ENCODE data around the gene SLC5A1.

Gene SLC5A1

GRCh38 chr22:32050678-32051515 is 7.8 kb downstream of the SLC5A1 start:
- H3K4me3 ChIP-seq (ENCODE audit: low read depth, low read length), result no peak overlapping the region

- H3K4me3 ChIP-seq (ENCODE audit: low read depth, low read length), result no peak overlapping the region
Measured at GRCh38 chr22:32052244-32052643, 9.2 kb downstream of the SLC5A1 start.

- H3K4me3 ChIP-seq (ENCODE audit: low read depth, low read length), result no peak overlapping the region
Measured at GRCh38 chr22:32052936-32053791, 10.1 kb downstream of the SLC5A1 start.

- H3K4me3 ChIP-seq (ENCODE audit: low read depth, low read length), result no peak overlapping the region
Measured at GRCh38 chr22:32055069-32055468, 12.0 kb downstream of the SLC5A1 start.

GRCh38 chr22:32058656-32059260 is 15.7 kb downstream of the SLC5A1 start:
- H3K4me3 ChIP-seq (ENCODE audit: low read depth, low read length), result no peak overlapping the region

GRCh38 chr22:32059426-32059825 is 16.4 kb downstream of the SLC5A1 start:
- H3K4me3 ChIP-seq (ENCODE audit: low read depth, low read length), result no peak overlapping the region

GRCh38 chr22:32063701-32064100 is 20.6 kb downstream of the SLC5A1 start:
- no peak overlapping the region for H3K4me3 ChIP-seq (ENCODE audit: low read depth, low read length)

DNA sequence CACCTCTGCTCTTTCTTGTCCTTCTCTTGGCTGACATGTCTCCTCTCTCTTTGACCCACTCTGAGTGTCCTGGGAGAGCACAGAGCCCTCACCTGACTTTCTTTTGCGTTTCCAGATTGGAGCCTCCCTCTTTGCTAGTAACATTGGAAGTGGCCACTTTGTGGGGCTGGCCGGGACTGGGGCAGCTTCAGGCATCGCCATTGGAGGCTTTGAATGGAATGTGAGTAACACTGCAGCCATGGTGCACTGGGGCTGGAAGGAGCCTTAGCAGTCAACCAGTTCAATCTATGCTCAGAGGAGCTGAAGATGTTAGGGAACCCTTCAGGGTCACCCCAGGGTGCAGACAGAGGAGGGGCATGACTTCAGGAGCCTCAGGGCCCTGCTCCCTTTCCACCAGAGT is 23.8 kb downstream of the SLC5A1 start:
- H3K4me3 ChIP-seq (ENCODE audit: low read depth, low read length), result no peak overlapping the region

GRCh38 chr22:32067613-32068012 is 24.6 kb downstream of the SLC5A1 start:
- H3K4me3 ChIP-seq (ENCODE audit: low read depth, low read length), result no peak overlapping the region

GRCh38 chr22:32069579-32070372 is 26.7 kb downstream of the SLC5A1 start:
- no peak overlapping the region for H3K4me3 ChIP-seq (ENCODE audit: low read depth, low read length)

- H3K4me3 ChIP-seq (ENCODE audit: low read depth, low read length), result no peak overlapping the region
Measured at GRCh38 chr22:32073262-32073661, 30.2 kb downstream of the SLC5A1 start.

DNA sequence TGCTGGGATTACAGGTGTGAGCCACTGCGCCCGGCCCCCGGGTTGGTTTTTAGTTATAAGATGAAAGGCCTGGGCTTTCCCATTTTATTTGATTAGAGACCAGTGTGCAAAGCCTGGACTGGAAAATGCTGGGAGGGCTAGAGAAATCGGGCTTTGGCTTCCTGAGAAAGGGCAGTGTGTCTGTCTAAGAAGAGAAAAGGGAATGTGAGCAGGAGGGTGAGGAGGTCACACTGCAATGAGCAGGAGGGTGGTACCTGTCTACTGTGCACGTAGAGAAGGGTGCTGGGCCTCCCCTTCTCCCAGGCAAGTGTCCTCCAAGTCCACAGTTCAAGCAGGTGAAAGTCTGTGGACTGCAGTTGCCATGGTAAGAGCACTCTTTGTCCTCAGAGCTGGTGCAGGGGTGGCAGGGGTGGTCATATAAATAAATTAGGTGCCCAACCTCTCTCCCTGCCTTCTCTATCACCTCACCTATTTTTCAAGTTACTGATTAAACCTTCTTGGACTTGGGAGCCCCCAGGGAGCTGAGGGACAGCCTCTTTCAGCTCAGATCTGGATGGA is 30.8 kb downstream of the SLC5A1 start:
- H3K4me3 ChIP-seq (ENCODE audit: low read depth, low read length), result no peak overlapping the region

GRCh38 chr22:32075997-32076760 is 33.1 kb downstream of the SLC5A1 start:
- H3K4me3 ChIP-seq (ENCODE audit: low read depth, low read length), result no peak overlapping the region

DNA sequence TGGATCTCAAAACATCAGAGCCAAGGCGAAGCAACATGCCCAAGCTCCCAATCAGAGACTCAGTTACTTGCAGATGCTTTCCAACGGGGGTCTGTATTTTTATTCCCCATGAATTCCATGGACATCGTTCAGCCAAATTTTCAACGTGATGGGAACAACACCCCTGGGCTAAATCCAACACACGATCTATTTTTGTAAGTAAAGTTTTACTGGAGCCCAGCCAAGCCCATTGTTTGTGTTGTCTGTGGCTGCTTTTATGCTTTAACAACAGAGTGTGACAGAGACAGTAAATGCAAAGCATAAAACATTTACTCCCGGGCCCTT is 33.7 kb downstream of the SLC5A1 start:
- no peak overlapping the region for H3K4me3 ChIP-seq (ENCODE audit: low read depth, low read length)

DNA sequence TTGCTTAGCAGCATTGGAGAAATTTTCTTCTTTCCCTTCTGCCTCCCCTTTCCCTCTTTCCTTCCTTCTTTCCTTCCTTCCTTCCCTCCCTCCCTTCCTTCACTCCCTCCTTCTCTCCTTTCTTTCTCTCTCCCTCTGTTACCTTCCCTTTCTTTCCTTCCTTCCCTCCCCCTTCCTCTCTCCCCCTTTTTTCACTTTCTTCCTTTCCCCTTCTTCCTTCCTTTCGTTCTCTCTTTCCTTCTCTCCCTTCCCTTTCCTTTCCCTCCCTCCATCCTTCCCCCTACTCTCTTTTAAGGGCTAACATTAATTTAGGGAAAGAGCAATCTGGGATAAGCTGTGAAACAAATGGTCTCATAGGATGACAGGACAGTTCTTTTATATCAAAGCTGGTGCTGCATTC is 34.1 kb downstream of the SLC5A1 start:
- no peak overlapping the region for H3K4me3 ChIP-seq (ENCODE audit: low read depth, low read length)

GRCh38 chr22:32079130-32080089 is 36.3 kb downstream of the SLC5A1 start:
- no peak overlapping the region for H3K4me3 ChIP-seq (ENCODE audit: low read depth, low read length)

- H3K4me3 ChIP-seq (ENCODE audit: low read depth, low read length), result no peak overlapping the region
Measured at GRCh38 chr22:32080904-32081303, 37.8 kb downstream of the SLC5A1 start.

DNA sequence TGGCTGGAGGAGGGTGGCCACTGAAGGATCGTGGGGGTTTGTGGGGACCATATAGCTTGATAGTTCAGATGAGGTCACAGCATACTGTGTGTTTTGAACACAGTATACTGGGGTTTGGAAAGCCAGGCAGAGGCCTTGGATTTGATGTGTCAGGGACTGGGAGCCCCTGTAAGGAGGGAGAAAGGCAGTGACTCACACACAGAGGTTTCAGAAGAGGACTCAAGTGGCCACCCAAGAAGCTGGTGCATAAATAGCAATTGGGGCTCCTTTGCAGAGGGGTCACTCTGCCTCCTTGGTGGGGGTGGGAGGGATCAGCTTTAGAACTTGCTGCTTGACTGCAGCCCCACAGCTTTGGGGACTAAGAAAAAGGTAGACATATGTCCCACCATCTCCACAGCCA is 39.3 kb downstream of the SLC5A1 start:
- H3K4me3 ChIP-seq (ENCODE audit: low read depth, low read length), result no peak overlapping the region

DNA sequence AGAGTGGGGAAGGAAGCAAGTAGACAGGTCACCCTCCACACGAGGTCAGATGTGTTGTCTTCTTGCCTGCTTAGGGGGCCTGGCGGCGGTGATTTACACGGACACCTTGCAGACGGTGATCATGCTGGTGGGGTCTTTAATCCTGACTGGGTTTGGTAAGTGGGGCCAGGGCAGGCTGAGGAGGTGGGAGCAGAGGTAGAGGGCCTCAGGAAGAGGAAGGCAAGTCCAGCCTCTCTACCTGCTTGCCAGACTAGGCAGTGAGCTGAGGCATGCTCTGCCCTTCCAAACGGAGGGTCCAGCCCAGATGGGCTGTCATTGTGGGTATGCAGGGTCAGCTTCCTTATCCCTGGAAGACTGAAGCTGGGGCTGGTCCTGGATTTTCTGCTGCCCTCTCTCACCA is 39.9 kb downstream of the SLC5A1 start:
- no peak overlapping the region for H3K4me3 ChIP-seq (ENCODE audit: low read depth, low read length)
